ENCODE data around the gene DCC.

Gene DCC

GRCh38 chr18:53324353-53324752, 984.4 kb downstream of the DCC start:
- DNase-seq (ENCODE audit: low read depth) = no peak
- H3K4me3 ChIP-seq (ENCODE audit: low read length) = no peak overlapping the region
- no peak for TF ChIP-seq CTCF (conservative IDR thresholded peaks at IDR 0.05; ENCODE audit: low read length)

GRCh38 chr18:53360501-53361443, 1020.8 kb downstream of the DCC start:
- no peak overlapping the region for H3K4me3 ChIP-seq (ENCODE audit: low read length)
- TF ChIP-seq CTCF (conservative IDR thresholded peaks at IDR 0.05; ENCODE audit: low read length) = no peak
- no peak for DNase-seq (ENCODE audit: low read depth)

GRCh38 chr18:53375621-53376020, 1035.6 kb downstream of the DCC start:
- no peak overlapping the region for H3K4me3 ChIP-seq (ENCODE audit: low read length)
- no peak for DNase-seq (ENCODE audit: low read depth)
- no peak for TF ChIP-seq CTCF (conservative IDR thresholded peaks at IDR 0.05; ENCODE audit: low read length)

- H3K4me3 ChIP-seq (ENCODE audit: low read length) = no peak overlapping the region
- peak; percentile 51 for TF ChIP-seq CTCF (conservative IDR thresholded peaks at IDR 0.05; ENCODE audit: low read length)
- DNase-seq (ENCODE audit: low read depth) = peak; percentile 36
Measured at GRCh38 chr18:53380063-53380639, 1040.2 kb downstream of the DCC start.

- no peak for TF ChIP-seq CTCF (conservative IDR thresholded peaks at IDR 0.05; ENCODE audit: low read length)
- DNase-seq (ENCODE audit: low read depth) = no peak
- no peak overlapping the region for H3K4me3 ChIP-seq (ENCODE audit: low read length)
Measured at GRCh38 chr18:53382870-53383269, 1042.9 kb downstream of the DCC start.

- H3K4me3 ChIP-seq (ENCODE audit: low read length) = no peak overlapping the region
- no peak for DNase-seq (ENCODE audit: low read depth)
- no peak for TF ChIP-seq CTCF (conservative IDR thresholded peaks at IDR 0.05; ENCODE audit: low read length)
Measured at GRCh38 chr18:53385889-53386288, 1045.9 kb downstream of the DCC start.

- no peak for TF ChIP-seq CTCF (conservative IDR thresholded peaks at IDR 0.05; ENCODE audit: low read length)
- no peak overlapping the region for H3K4me3 ChIP-seq (ENCODE audit: low read length)
- no peak for DNase-seq (ENCODE audit: low read depth)
Measured at GRCh38 chr18:53387581-53387980, 1047.6 kb downstream of the DCC start.

Data from AG10803 (cell line).